22Rv1 (cell line): ENCODE results near the gene OGFOD2.

ENCODE experiments used
- CTCF ChIP-seq: fragments of 450-650 bp; IDR thresholded peaks from 2 replicates; pipeline ENCODE4 v1.5.1; 2017; ENCODE audit warnings: mild to moderate bottlenecking
- ZFX ChIP-seq: fragments of 450-650 bp; IDR thresholded peaks from 2 replicates; pipeline ENCODE4 v1.6.1; 2017; ENCODE audit warnings: antibody characterized with exemption, borderline replicate concordance

GRCh38 chr12:122956035-122956434 lies 19.0 kb upstream of the OGFOD2 start:
- no peak for TF ChIP-seq CTCF
- TF ChIP-seq ZFX, result no peak
